Mucosa of stomach (tissue), 1 donor: ENCODE results near the gene CSF2RB.

Experiments used
- H3K27me3 ChIP-seq: one replicate; pipeline ENCODE4 v1.7.0; 2013; ENCODE audit warnings: mild to moderate bottlenecking, low read length; ENCODE audit not compliant: control insufficient read depth, insufficient read depth
- H3K36me3 ChIP-seq: one replicate; pipeline ENCODE4 v1.7.0; 2013; ENCODE audit warnings: low read length; ENCODE audit not compliant: control insufficient read depth, insufficient read depth
- H3K4me1 ChIP-seq: one replicate; pipeline ENCODE4 v1.7.0; 2013; ENCODE audit warnings: mild to moderate bottlenecking, low read length; ENCODE audit not compliant: control insufficient read depth, insufficient read depth
- H3K4me3 ChIP-seq: one replicate; pipeline ENCODE4 v1.7.0; 2013; ENCODE audit warnings: low read length
- H3K9ac ChIP-seq: one replicate; pipeline ENCODE4 v1.7.0; 2013; ENCODE audit warnings: mild to moderate bottlenecking, low read length, moderate library complexity
- H3K9me3 ChIP-seq: one replicate; pipeline ENCODE4 v1.7.0; 2013; ENCODE audit warnings: mild to moderate bottlenecking, low read length, moderate library complexity; ENCODE audit not compliant: control insufficient read depth
- donor health status: Pancreatic carcinoma.

The CSF2RB gene

DNA sequence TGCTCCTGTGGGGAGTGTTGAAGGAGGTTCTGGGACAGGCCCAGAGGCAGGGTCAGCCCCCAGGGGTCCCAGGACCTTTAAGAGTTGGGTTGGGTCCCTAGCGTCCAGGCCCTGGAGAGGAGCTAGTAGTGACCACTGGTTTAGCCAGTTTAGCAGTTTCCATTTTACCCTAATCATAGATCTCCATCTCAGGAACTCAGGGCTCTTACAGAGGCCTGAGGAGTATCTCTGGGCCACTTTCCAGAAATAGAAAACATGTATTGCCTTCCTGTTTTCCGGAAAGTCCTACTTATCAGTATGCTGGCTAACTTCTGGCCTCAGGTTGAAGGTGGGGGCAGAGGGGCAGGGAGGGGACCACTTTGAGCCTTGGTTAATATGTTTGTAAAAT lies 39.1 kb upstream of the CSF2RB start:
- H3K9ac ChIP-seq, result no peak overlapping the region
- H3K36me3 ChIP-seq, result no peaks in the 10 kb centered on the region
- no peak overlapping the region for H3K4me3 ChIP-seq
- H3K27me3 ChIP-seq, result peaks cover 6% of the 10 kb centered on the region
- no peaks in the 10 kb centered on the region for H3K9me3 ChIP-seq
- H3K4me1 ChIP-seq, result peaks cover 16% of the 10 kb centered on the region

DNA sequence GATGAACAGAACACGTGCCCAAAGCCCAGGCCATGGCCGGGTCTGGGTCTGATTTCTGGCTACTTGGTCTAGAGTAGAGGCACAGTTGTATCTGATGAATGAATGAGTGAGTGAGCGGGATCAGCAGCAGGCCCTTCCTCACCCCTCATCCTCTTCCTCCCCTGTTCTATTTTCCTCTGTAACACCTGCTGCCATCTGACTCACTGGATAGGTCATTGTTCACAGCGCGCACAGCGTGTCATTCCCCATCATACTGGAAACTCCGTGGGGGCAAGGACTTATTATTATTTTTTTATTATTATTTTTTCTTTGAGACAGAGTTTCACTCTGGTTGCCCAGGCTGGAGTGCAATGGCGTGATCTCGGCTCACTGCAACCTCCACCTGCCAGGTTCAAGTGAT lies 38.7 kb upstream of the CSF2RB start:
- H3K9ac ChIP-seq, result no peak overlapping the region
- no peaks in the 10 kb centered on the region for H3K36me3 ChIP-seq
- H3K4me3 ChIP-seq, result no peak overlapping the region
- H3K9me3 ChIP-seq, result no peaks in the 10 kb centered on the region
- H3K4me1 ChIP-seq, result peaks cover 16% of the 10 kb centered on the region
- H3K27me3 ChIP-seq, result peaks cover 3% of the 10 kb centered on the region

DNA sequence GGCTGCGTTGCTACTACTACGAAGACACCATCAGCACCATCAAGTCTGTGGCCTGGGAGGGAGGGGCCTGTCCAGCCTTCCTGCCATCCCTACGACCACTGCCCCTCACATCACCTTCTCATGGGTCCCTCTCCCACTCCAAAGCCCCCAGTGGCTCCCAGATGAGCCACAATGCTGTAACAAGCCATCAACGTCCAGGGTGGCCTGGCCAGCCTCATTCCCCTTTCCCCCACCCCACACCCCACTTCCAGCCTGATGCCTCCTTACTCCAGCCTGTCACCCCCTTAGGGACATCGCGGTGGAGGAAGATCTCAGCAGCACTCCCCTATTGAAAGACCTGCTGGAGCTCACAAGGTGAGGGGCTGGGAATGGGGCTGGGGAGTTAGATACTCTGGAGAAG lies 37.7 kb upstream of the CSF2RB start:
- H3K27me3 ChIP-seq, result peaks cover 3% of the 10 kb centered on the region
- H3K9me3 ChIP-seq, result no peaks in the 10 kb centered on the region
- H3K9ac ChIP-seq, result no peak overlapping the region
- H3K4me1 ChIP-seq, result peaks cover 16% of the 10 kb centered on the region
- no peak overlapping the region for H3K4me3 ChIP-seq
- H3K36me3 ChIP-seq, result no peaks in the 10 kb centered on the region

DNA sequence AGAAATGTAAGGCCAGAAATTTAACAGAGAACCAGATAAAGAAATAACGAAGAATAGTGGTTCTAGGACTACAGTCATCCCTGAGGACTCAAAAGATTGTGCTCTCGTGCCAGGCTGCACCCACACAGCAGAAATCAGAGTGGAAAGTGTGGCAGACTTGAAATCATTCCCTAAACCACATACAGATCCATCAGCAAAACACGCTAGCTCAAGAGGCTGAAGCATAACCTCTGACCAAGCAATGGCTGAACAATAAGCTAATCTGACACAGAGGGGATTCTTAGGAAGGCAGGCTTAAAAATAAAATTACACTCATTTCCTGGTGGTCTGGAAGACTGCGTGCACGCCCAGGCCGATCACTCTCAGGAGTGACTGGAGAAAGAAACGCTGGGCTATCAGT lies 33.7 kb upstream of the CSF2RB start:
- Histone ChIP-seq H3K36me3 (no peaks in the 10 kb centered on the region), H3K27me3 (peaks cover 3% of the 10 kb centered on the region), H3K9me3 (no peaks in the 10 kb centered on the region), H3K4me1 (no peaks in the 10 kb centered on the region), H3K4me3 (no peak overlapping the region), H3K9ac (no peak overlapping the region)

DNA sequence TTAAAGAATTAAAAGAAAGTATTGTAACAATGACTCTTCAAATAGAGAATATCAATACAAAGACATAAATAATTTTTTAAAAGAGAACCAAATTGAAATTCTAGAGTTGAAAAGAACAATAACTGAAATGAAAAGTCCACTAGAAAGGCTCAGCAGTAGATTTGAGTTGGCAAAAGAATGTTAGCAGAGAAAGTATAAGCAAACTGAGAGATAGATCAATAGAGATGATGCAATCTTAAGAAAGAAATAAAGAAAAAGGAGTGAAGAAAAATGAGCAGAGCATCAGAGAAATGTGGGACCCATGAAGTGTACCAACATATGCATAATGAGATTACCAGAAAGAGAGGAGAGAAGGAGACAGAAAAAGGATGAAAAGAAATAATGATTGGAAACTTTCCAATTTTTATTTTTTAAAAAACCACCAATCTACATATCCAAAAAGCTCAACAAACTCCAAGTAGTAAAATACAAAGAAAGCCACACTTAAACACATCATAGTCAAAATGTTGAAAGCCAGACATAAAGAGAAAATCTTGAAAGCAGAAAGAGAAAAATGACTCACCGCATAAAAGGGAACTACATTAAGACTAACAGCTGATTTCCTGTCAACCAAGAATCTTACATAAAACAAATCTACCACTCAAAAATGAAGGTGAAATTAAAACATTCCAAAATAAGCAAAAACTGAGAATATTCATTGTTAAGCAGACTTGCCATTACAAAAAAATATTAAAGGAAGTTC lies 31.8 kb upstream of the CSF2RB start:
- no peaks in the 10 kb centered on the region for H3K4me1 ChIP-seq
- H3K4me3 ChIP-seq, result no peak overlapping the region
- no peaks in the 10 kb centered on the region for H3K36me3 ChIP-seq
- peaks cover 9% of the 10 kb centered on the region for H3K27me3 ChIP-seq
- H3K9me3 ChIP-seq, result no peaks in the 10 kb centered on the region
- H3K9ac ChIP-seq, result no peak overlapping the region

DNA sequence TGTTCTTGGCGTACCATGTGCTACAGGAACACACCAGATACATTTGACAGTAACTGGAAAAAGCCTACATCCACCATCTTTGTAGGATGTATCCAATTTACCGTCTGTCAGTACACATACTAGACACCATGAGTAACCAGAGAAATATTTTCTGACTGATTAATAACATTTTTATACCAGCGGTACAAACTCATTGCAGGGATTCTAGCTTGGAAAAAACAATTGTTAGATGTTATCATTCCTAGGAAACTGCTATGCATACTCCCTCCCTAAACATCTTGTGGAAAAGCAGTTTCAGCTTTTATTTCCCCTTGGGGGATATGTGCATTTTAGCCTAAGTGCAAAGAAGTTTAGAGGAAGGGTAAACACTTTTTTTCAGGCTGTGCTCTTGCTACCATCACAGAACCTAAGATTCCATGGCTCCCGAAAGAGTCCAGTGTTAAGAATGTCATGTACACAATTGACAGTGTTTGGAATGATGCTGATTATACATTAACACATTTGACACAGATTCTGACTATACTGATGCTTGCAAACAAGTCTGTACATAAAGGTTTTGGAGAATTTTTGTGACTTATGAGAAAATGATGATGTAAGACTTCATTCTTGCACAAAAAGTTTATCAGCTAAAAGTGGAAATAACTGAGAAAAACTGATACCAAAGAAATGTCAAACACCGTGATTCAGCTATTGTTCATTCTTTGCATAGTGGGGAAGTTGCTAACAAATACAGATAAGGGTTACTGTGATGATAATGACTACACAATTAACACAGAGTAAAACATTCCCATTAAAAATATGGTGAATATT lies 28.9 kb upstream of the CSF2RB start:
- Histone ChIP-seq H3K4me3 (no peak overlapping the region), H3K4me1 (no peaks in the 10 kb centered on the region), H3K36me3 (no peaks in the 10 kb centered on the region), H3K9me3 (no peaks in the 10 kb centered on the region), H3K9ac (no peak overlapping the region), H3K27me3 (peaks cover 6% of the 10 kb centered on the region)

DNA sequence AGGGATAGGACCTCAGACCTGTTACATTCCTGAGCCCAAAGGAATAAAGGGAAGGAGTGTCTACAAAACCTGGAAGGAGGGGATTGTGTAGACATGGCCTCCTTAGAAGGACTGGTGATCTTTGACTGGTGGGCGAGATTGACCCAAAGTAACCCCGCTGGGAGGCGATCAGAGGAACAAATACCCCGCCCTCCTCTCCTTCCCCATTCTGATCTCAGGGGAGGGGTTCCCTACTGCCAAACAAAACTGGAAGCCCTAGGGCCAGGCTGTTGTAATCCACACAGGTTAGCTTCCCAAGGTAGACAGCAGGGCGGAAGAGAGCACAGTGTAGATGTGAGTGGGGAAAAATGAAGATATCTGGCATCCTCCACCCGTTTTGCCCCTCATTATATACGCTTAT lies 28.0 kb upstream of the CSF2RB start:
- Histone ChIP-seq H3K9ac (no peak overlapping the region), H3K9me3 (no peaks in the 10 kb centered on the region), H3K27me3 (peaks cover 6% of the 10 kb centered on the region), H3K36me3 (no peaks in the 10 kb centered on the region), H3K4me3 (no peak overlapping the region), H3K4me1 (no peaks in the 10 kb centered on the region)

DNA sequence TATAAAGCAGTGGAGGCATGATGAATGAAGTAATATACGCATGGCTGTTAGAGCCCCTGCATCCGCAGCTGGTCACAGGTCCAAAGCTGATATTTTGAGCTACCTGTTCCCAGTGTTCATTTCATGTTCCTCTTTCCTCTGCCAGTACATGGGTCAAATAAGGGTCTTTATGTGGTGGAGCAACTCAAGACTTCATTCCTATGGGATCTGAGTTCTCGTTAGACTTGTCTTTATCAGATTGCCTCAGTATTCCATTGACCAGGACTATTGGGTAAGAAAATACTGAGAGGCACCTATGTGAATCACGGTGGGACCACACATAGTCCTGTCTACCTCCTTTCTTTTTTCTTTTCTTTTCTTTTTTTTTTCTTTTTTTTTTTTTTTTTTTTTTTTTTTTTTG lies 27.4 kb upstream of the CSF2RB start:
- Histone ChIP-seq H3K36me3 (no peaks in the 10 kb centered on the region), H3K27me3 (peaks cover 6% of the 10 kb centered on the region), H3K4me1 (no peaks in the 10 kb centered on the region), H3K4me3 (no peak overlapping the region), H3K9ac (no peak overlapping the region), H3K9me3 (no peaks in the 10 kb centered on the region)

DNA sequence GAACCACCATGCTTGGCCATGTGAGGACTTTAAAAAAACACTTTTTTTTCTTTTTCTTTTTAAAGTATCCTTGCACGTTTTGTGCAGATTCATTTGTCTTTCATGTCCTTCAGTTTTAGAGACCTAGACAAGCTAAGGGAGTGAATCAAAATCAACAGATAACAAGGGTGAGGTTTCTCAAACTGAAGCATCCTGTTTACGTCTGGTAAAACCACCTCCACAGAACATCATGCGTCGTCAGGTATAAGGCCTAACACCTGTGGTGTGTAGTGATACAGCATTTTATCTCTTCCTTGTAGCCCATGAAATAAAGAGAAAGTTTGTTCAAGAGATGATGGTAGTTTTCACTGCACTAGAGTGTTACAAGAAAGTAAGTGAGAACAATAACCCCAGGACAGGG lies 26.3 kb upstream of the CSF2RB start:
- no peaks in the 10 kb centered on the region for H3K9me3 ChIP-seq
- no peaks in the 10 kb centered on the region for H3K36me3 ChIP-seq
- no peaks in the 10 kb centered on the region for H3K4me1 ChIP-seq
- H3K4me3 ChIP-seq, result no peak overlapping the region
- H3K27me3 ChIP-seq, result peaks cover 6% of the 10 kb centered on the region
- H3K9ac ChIP-seq, result no peak overlapping the region

DNA sequence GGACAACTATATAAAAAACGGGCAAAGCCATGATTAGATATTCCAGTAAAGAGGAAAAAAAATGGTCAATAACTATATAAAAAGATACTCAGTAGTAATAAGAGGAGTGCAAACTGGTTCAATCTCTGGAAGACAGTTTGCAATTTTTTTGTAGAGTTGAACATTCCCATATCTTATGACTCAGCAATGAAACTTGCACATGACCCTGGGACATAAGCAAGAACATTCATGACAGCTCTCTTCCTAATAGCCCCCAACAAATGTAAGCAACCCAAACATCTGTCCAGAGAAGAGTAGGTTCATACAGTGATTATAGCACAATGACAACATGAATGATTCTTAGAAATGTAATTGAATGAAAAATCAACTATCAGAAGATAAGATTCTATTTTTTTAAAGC lies 21.8 kb upstream of the CSF2RB start:
- Histone ChIP-seq H3K4me1 (no peaks in the 10 kb centered on the region), H3K4me3 (no peak overlapping the region), H3K9me3 (no peaks in the 10 kb centered on the region), H3K27me3 (no peaks in the 10 kb centered on the region), H3K9ac (no peak overlapping the region), H3K36me3 (no peaks in the 10 kb centered on the region)

DNA sequence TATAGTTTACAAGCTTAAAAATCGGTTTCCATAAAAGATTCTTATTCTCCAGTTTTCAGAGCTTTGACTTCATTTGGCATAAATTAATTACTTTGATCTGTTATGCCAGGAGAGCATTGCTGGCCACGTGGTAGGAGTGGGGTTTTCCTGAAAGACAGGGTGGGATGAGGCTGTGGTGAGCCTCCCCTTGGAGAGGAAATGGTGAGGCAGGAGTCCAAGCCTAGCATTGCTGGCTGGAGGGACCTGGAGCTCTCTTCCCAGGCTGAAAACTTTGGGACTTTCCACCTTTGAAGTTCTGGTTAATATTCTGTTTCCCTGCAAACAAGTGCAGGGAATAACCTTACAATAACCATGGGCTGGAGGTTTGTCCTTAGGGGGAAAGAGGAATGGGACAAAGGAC lies 21.1 kb upstream of the CSF2RB start:
- Histone ChIP-seq H3K27me3 (no peaks in the 10 kb centered on the region), H3K9me3 (no peaks in the 10 kb centered on the region), H3K9ac (no peak overlapping the region), H3K4me1 (no peaks in the 10 kb centered on the region), H3K4me3 (no peak overlapping the region), H3K36me3 (no peaks in the 10 kb centered on the region)

DNA sequence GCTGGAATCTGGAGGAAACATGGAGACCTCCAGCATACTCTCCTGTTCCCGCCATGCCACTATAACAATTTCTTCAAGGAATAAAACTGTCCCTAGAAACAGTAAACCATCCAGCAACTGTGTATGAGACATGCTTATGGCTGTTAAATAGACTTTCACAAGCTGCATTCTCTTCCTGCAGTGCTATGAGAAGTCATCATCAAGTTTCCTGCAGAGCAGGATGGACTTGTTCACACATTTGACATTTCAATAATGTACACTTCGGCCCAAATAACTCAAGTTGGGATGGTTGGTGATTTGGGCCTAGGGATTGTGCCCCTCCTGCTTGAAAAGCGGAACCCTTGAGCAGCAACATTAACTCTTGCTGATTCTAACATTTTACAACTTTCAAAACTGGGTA lies 20.2 kb upstream of the CSF2RB start:
- no peak overlapping the region for H3K9ac ChIP-seq
- no peaks in the 10 kb centered on the region for H3K36me3 ChIP-seq
- no peaks in the 10 kb centered on the region for H3K4me1 ChIP-seq
- H3K9me3 ChIP-seq, result no peaks in the 10 kb centered on the region
- H3K27me3 ChIP-seq, result no peaks in the 10 kb centered on the region
- H3K4me3 ChIP-seq, result no peak overlapping the region
